ENCODE results near the gene WNT11. TPM values are rescaled to one million over a fixed set of nuclear protein-coding genes. Genes with fewer than 3 reads are reported as not detected.
A peak's percentile ranks its signal among the peaks of the same experiment; 100 is the strongest.

Gene WNT11
- total RNA-seq, 1 experiment from 2014 or later: 29.0 TPM

DNA sequence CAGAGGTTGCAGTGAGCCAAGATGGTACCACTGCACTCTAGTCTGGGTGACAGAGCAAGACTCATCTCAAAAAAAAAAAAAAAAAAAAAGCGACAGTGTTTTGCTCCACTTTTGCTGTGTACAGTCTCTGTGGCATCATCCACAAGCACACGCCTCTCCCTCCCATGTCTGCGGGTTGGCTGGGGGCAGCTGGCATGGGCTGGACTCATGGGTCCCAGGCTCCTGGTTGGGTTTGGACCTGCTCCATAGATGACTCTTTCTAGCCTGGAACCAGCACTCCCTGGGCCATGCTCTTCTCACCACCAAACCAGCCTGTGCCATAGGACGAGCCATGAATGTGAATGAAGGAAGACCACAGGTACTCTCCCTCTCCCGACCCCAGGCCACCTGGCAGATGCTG lies 7.9 kb upstream of the WNT11 start:
- Histone ChIP-seq H3K27me3 (replicated peaks; ENCODE audit: control insufficient read depth, insufficient read depth, low read length) (peaks cover 4% of the 10 kb centered on the region), H3K4me3 (ENCODE audit: low read depth, low read length) (no peak overlapping the region), H3K4me1 (no peaks in the 10 kb centered on the region), H3K9me3 (no peaks in the 10 kb centered on the region), H3K36me3 (ENCODE audit: control insufficient read depth, insufficient read depth, low read length) (no peaks in the 10 kb centered on the region)
- no peaks in the 10 kb centered on the region for H3K4me1 Mint-ChIP-seq (ENCODE audit: low read depth, unreplicated experiment)
- TF ChIP-seq, protein P1, sequence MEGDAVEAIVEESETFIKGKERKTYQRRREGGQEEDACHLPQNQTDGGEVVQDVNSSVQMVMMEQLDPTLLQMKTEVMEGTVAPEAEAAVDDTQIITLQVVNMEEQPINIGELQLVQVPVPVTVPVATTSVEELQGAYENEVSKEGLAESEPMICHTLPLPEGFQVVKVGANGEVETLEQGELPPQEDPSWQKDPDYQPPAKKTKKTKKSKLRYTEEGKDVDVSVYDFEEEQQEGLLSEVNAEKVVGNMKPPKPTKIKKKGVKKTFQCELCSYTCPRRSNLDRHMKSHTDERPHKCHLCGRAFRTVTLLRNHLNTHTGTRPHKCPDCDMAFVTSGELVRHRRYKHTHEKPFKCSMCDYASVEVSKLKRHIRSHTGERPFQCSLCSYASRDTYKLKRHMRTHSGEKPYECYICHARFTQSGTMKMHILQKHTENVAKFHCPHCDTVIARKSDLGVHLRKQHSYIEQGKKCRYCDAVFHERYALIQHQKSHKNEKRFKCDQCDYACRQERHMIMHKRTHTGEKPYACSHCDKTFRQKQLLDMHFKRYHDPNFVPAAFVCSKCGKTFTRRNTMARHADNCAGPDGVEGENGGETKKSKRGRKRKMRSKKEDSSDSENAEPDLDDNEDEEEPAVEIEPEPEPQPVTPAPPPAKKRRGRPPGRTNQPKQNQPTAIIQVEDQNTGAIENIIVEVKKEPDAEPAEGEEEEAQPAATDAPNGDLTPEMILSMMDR (IDR thresholded peaks at IDR 0.05; ENCODE audit: insufficient read depth in 1 of 2, low read depth in 1 of 2, low read length in 1 of 2, severe bottlenecking in 1 of 2, unreplicated experiment in 1 of 2): no peak
- no peak overlapping the region for H3K27ac Mint-ChIP-seq (ENCODE audit: unreplicated experiment)
- H3K36me3 Mint-ChIP-seq (ENCODE audit: insufficient read depth, unreplicated experiment): peaks cover 11% of the 10 kb centered on the region
- no peak overlapping the region for H3K4me3 Mint-ChIP-seq (ENCODE audit: unreplicated experiment)
- peaks cover 10% of the 10 kb centered on the region for H3K27me3 Mint-ChIP-seq (ENCODE audit: insufficient read depth, unreplicated experiment)
- BruUV-seq (replicated peaks): no TSS peak
- ChIA-PET POLR2A (no interaction called here), CTCF (no interaction called here)
- intact Hi-C loops (cut with micrococcal nuclease; ENCODE audit: unreplicated experiment): no loop called here
- H3K9me3 Mint-ChIP-seq (ENCODE audit: unreplicated experiment): no peaks in the 10 kb centered on the region
- DNase-seq: no peak

DNA sequence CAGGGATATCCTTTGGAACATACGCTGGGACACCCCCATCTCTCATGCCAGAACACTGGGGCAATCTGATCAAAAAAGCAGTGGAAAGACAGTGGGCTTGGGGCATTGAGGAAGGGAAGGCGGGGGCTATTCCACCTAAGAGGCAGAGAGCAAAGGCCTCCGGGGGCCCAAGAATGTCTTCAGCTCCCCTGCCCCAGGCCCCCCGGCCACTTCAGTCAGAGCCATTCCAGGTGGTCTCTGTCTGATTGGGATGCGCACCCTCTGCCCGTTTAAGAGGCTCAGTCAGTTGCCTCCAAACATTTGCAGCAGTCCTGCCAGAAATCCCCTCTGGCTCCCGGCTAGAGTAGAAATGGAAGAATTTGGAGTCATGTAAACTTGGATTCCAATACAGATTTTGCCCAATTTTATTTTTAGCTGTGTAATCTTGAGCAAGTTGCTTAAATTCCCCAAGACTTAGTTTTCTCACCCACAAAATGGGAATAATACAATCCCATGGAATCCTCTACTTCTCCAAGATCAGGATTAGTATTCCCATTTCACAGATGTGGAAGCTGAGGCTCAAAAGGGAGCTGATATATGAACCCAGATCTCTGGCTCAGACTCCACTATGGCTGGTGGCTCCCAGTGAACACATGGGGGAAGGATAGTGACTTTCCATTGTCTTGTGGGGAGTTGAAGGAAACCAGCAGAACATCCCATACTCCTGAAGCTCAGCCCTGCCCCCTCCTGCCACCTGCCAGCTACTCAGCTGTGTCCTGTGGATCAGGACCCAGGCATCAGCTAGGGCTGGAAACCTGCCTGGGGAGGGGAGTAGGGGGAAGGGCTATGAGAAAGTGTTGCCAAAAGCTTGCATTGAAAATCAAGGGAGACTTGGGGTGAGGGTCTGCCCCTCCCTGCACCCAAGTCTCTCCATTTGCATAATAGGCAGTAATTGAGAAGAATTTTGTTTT lies 6.1 kb upstream of the WNT11 start:
- H3K4me3 ChIP-seq (ENCODE audit: low read depth, low read length): no peak overlapping the region
- H3K36me3 ChIP-seq (ENCODE audit: control insufficient read depth, insufficient read depth, low read length): no peaks in the 10 kb centered on the region
- no peaks in the 10 kb centered on the region for H3K4me1 ChIP-seq
- no peaks in the 10 kb centered on the region for H3K9me3 ChIP-seq
- H3K36me3 Mint-ChIP-seq (ENCODE audit: insufficient read depth, unreplicated experiment): peaks cover 11% of the 10 kb centered on the region
- H3K27me3 ChIP-seq (replicated peaks; ENCODE audit: control insufficient read depth, insufficient read depth, low read length): peaks cover 4% of the 10 kb centered on the region
- BruUV-seq (replicated peaks): no TSS peak
- POLR2A ChIA-PET: interaction anchor here (0.6 kb wide), 1 partner anchor 25 kb away, joined by 3 read pairs; no protein-coding TSS in a partner anchor
- no peaks in the 10 kb centered on the region for H3K9me3 Mint-ChIP-seq (ENCODE audit: unreplicated experiment)
- peaks cover 10% of the 10 kb centered on the region for H3K27me3 Mint-ChIP-seq (ENCODE audit: insufficient read depth, unreplicated experiment)
- no peak overlapping the region for H3K4me3 Mint-ChIP-seq (ENCODE audit: unreplicated experiment)
- no peak overlapping the region for H3K27ac Mint-ChIP-seq (ENCODE audit: unreplicated experiment)
- TF ChIP-seq, protein P1 (IDR thresholded peaks at IDR 0.05; ENCODE audit: insufficient read depth in 1 of 2, low read depth in 1 of 2, low read length in 1 of 2, severe bottlenecking in 1 of 2, unreplicated experiment in 1 of 2): no peak
- DNase-seq: peak in 1 of 2 experiments; percentile 29
- no peaks in the 10 kb centered on the region for H3K4me1 Mint-ChIP-seq (ENCODE audit: low read depth, unreplicated experiment)
- CTCF ChIA-PET: no interaction called here
- intact Hi-C loops (cut with micrococcal nuclease; ENCODE audit: unreplicated experiment): no loop called here

DNA sequence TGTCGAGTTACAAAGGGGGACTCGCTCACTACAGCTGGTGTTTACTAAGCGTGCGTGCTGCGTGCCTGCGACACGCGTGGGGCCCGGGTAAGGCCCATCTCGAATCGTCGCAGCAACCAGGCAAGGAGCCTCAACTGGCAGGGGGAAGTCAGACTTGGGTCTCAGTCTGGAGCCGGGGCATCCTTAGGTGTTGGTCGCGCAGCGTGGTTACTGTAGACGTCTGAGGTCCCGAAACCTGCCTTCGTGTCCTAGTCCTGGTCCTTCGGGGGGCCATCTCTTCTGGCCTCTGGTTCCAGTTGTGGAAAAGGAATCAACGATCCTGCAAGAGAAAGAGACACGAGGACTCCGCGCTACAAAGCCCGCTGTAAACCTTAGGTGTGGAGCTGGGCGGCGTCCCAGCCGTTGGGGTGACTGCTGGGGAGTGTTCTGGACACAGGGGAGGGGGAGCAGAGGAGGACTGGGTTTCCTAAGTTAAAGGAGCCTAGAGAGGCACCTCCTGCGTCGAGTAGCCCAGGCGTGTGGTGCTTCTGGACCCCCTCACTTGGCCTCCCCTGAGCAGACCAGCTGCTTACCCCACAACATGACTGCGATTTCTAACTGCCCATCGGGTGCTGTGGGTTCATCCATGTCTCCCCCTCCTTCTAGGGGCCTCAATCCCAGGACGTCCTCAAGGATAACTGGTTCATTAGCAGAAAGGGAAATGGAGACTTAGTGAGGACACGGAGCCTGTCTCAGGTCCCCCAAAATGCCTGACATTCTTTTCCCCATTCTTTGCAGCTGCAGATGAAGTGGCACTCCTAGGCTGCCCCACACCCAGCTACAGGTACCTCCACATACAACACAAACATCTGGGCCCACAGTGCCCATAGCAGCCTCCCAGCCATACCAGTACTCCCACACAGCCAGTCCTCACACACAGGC lies 4.9 kb upstream of the WNT11 start:
- no peaks in the 10 kb centered on the region for H3K4me1 ChIP-seq
- ChIA-PET POLR2A (no interaction called here), CTCF (interaction anchor here (0.6 to 6.4 kb wide), 3 partner anchors 19 to 339 kb away, joined by 3 to 170 read pairs (median 3); no protein-coding TSS in a partner anchor)
- peak overlapping the region; percentile 70 for H3K4me3 ChIP-seq (ENCODE audit: low read depth, low read length)
- peaks cover 21% of the 10 kb centered on the region for H3K36me3 Mint-ChIP-seq (ENCODE audit: insufficient read depth, unreplicated experiment)
- H3K27me3 Mint-ChIP-seq (ENCODE audit: insufficient read depth, unreplicated experiment): peaks cover 10% of the 10 kb centered on the region
- H3K36me3 ChIP-seq (ENCODE audit: control insufficient read depth, insufficient read depth, low read length): no peaks in the 10 kb centered on the region
- H3K9me3 ChIP-seq: no peaks in the 10 kb centered on the region
- TF ChIP-seq, protein P1 (IDR thresholded peaks at IDR 0.05; ENCODE audit: insufficient read depth in 1 of 2, low read depth in 1 of 2, low read length in 1 of 2, severe bottlenecking in 1 of 2, unreplicated experiment in 1 of 2): no peak
- BruUV-seq (replicated peaks): no TSS peak
- intact Hi-C loops (cut with micrococcal nuclease; ENCODE audit: unreplicated experiment): loop anchor here (2.0 kb wide), 1 partner anchor 170 kb away; the partner anchor contains the start of genes GVQW3 and THAP12
- no peaks in the 10 kb centered on the region for H3K4me1 Mint-ChIP-seq (ENCODE audit: low read depth, unreplicated experiment)
- H3K27ac Mint-ChIP-seq (ENCODE audit: unreplicated experiment): no peak overlapping the region
- DNase-seq: no peak
- H3K4me3 Mint-ChIP-seq (ENCODE audit: unreplicated experiment): peak overlapping the region; percentile 85
- H3K9me3 Mint-ChIP-seq (ENCODE audit: unreplicated experiment): no peaks in the 10 kb centered on the region
- H3K27me3 ChIP-seq (replicated peaks; ENCODE audit: control insufficient read depth, insufficient read depth, low read length): peaks cover 4% of the 10 kb centered on the region

Data from Caco-2 (cell line).